ENCODE measurements around the gene LRRFIP1.
"Not testable (repeated sequence)": the region's sequence is repeated elsewhere in the genome, so short reads cannot be mapped to it uniquely, and the experiment has no call there.

Gene LRRFIP1

GRCh38 chr2:237772513-237772912 lies 145.1 kb downstream of the LRRFIP1 start:
- H3K27ac Mint-ChIP-seq: no peak overlapping the region
- H3K36me3 Mint-ChIP-seq: peaks cover 30% of the 10 kb centered on the region
- no peaks in the 10 kb centered on the region for H3K9me3 Mint-ChIP-seq
- no peaks in the 10 kb centered on the region for H3K27me3 Mint-ChIP-seq
- H3K4me1 Mint-ChIP-seq: no peaks in the 10 kb centered on the region
- H3K4me3 Mint-ChIP-seq: no peak overlapping the region

- peaks cover 35% of the 10 kb centered on the region for H3K36me3 Mint-ChIP-seq
- no peaks in the 10 kb centered on the region for H3K27me3 Mint-ChIP-seq
- H3K4me3 Mint-ChIP-seq: no peak overlapping the region
- no peak overlapping the region for H3K27ac Mint-ChIP-seq
- no peaks in the 10 kb centered on the region for H3K9me3 Mint-ChIP-seq
- H3K4me1 Mint-ChIP-seq: no peaks in the 10 kb centered on the region
Measured at GRCh38 chr2:237773826-237774225, 146.4 kb downstream of the LRRFIP1 start.

- no peaks in the 10 kb centered on the region for H3K27me3 Mint-ChIP-seq
- no peak overlapping the region for H3K27ac Mint-ChIP-seq
- H3K36me3 Mint-ChIP-seq: peaks cover 36% of the 10 kb centered on the region
- no peak overlapping the region for H3K4me3 Mint-ChIP-seq
- no peaks in the 10 kb centered on the region for H3K9me3 Mint-ChIP-seq
- H3K4me1 Mint-ChIP-seq: no peaks in the 10 kb centered on the region
Measured at GRCh38 chr2:237774811-237775553, 147.6 kb downstream of the LRRFIP1 start.

GRCh38 chr2:237779521-237779920 lies 152.1 kb downstream of the LRRFIP1 start:
- no peak overlapping the region for H3K4me3 Mint-ChIP-seq
- peaks cover 46% of the 10 kb centered on the region for H3K36me3 Mint-ChIP-seq
- no peaks in the 10 kb centered on the region for H3K27me3 Mint-ChIP-seq
- H3K9me3 Mint-ChIP-seq: no peaks in the 10 kb centered on the region
- H3K4me1 Mint-ChIP-seq: no peaks in the 10 kb centered on the region
- H3K27ac Mint-ChIP-seq: no peak overlapping the region

- Mint-ChIP-seq H3K4me1 (no peaks in the 10 kb centered on the region), H3K9me3 (peaks cover 4% of the 10 kb centered on the region), H3K27ac (no peak overlapping the region), H3K36me3 (peaks cover 48% of the 10 kb centered on the region), H3K4me3 (no peak overlapping the region), H3K27me3 (no peaks in the 10 kb centered on the region)
Measured at GRCh38 chr2:237782181-237782580, 154.8 kb downstream of the LRRFIP1 start.

GRCh38 chr2:237783678-237784077 lies 156.3 kb downstream of the LRRFIP1 start:
- peaks cover 44% of the 10 kb centered on the region for H3K36me3 Mint-ChIP-seq
- not testable (repeated sequence) for H3K4me3 Mint-ChIP-seq, H3K4me1 Mint-ChIP-seq, H3K27ac Mint-ChIP-seq, H3K9me3 Mint-ChIP-seq, H3K27me3 Mint-ChIP-seq

GRCh38 chr2:237786936-237787335 lies 159.5 kb downstream of the LRRFIP1 start:
- peaks cover 4% of the 10 kb centered on the region for H3K9me3 Mint-ChIP-seq
- H3K4me3 Mint-ChIP-seq: no peak overlapping the region
- no peak overlapping the region for H3K27ac Mint-ChIP-seq
- peaks cover 29% of the 10 kb centered on the region for H3K36me3 Mint-ChIP-seq
- H3K4me1 Mint-ChIP-seq: peaks cover 4% of the 10 kb centered on the region
- no peaks in the 10 kb centered on the region for H3K27me3 Mint-ChIP-seq

- Mint-ChIP-seq H3K4me1 (peaks cover 4% of the 10 kb centered on the region), H3K36me3 (peaks cover 18% of the 10 kb centered on the region), H3K27ac (no peak overlapping the region), H3K9me3 (peaks cover 4% of the 10 kb centered on the region), H3K4me3 (no peak overlapping the region), H3K27me3 (no peaks in the 10 kb centered on the region)
Measured at GRCh38 chr2:237790353-237790752, 163.0 kb downstream of the LRRFIP1 start.

- Mint-ChIP-seq H3K27me3 (no peaks in the 10 kb centered on the region), H3K9me3 (no peaks in the 10 kb centered on the region), H3K4me1 (peaks cover 4% of the 10 kb centered on the region), H3K27ac (peak overlapping the region; percentile 30), H3K4me3 (no peak overlapping the region), H3K36me3 (peaks cover 9% of the 10 kb centered on the region)
Measured at GRCh38 chr2:237791977-237792727, 164.8 kb downstream of the LRRFIP1 start.

- Mint-ChIP-seq H3K4me1 (no peaks in the 10 kb centered on the region), H3K36me3 (no peaks in the 10 kb centered on the region)
Measured at GRCh38 chr2:237797253-237797652, 169.9 kb downstream of the LRRFIP1 start.

GRCh38 chr2:237798236-237799059 lies 171.1 kb downstream of the LRRFIP1 start, which contains the start of gene RBM44:
Gene RBM44 (plus strand): TSS chr2:237798779. CDS start chr2:237813610, 14,831 bp downstream.
- H3K9me3 Mint-ChIP-seq: no peaks in the 10 kb centered on the region
- no peak within 1 kb of the TSS for H3K27ac Mint-ChIP-seq
- H3K36me3 Mint-ChIP-seq: no peaks in the 10 kb centered on the region

More at GRCh38 chr2:237797253-237797652, 169.9 kb downstream of the LRRFIP1 start:
- no peak overlapping the region for H3K27ac Mint-ChIP-seq
- no peak overlapping the region for H3K4me3 Mint-ChIP-seq
- H3K27me3 Mint-ChIP-seq: no peaks in the 10 kb centered on the region
- no peaks in the 10 kb centered on the region for H3K9me3 Mint-ChIP-seq

GRCh38 chr2:237799060-237799428 lies 171.7 kb downstream of the LRRFIP1 start:
- Mint-ChIP-seq H3K27ac (no peak overlapping the region), H3K36me3 (no peaks in the 10 kb centered on the region), H3K4me3 (no peak overlapping the region), H3K4me1 (no peaks in the 10 kb centered on the region), H3K27me3 (no peaks in the 10 kb centered on the region), H3K9me3 (no peaks in the 10 kb centered on the region)

More at GRCh38 chr2:237798236-237799059, 171.1 kb downstream of the LRRFIP1 start, which contains the start of gene RBM44:
- H3K4me1 Mint-ChIP-seq: no peaks in the 10 kb centered on the region
- no peaks in the 10 kb centered on the region for H3K27me3 Mint-ChIP-seq
- H3K4me3 Mint-ChIP-seq: no peak within 1 kb of the TSS

- Mint-ChIP-seq H3K9me3 (no peaks in the 10 kb centered on the region), H3K27me3 (peaks cover 1% of the 10 kb centered on the region), H3K4me3 (no peak overlapping the region), H3K36me3 (peaks cover 3% of the 10 kb centered on the region), H3K4me1 (no peaks in the 10 kb centered on the region), H3K27ac (no peak overlapping the region)
Measured at GRCh38 chr2:237801466-237801865, 174.1 kb downstream of the LRRFIP1 start.

GRCh38 chr2:237806334-237806733 lies 178.9 kb downstream of the LRRFIP1 start:
- Mint-ChIP-seq H3K4me1 (no peaks in the 10 kb centered on the region), H3K36me3 (peaks cover 3% of the 10 kb centered on the region), H3K27me3 (peaks cover 3% of the 10 kb centered on the region), H3K9me3 (no peaks in the 10 kb centered on the region), H3K27ac (no peak overlapping the region), H3K4me3 (no peak overlapping the region)

GRCh38 chr2:237815637-237816036 lies 188.2 kb downstream of the LRRFIP1 start:
- no peak overlapping the region for H3K27ac Mint-ChIP-seq
- no peaks in the 10 kb centered on the region for H3K27me3 Mint-ChIP-seq
- no peaks in the 10 kb centered on the region for H3K36me3 Mint-ChIP-seq
- H3K4me3 Mint-ChIP-seq: no peak overlapping the region
- peaks cover 12% of the 10 kb centered on the region for H3K4me1 Mint-ChIP-seq
- no peaks in the 10 kb centered on the region for H3K9me3 Mint-ChIP-seq

Measured in activated naive CD4-positive, alpha-beta T cell treated with anti-CD3 and anti-CD28 coated beads, Interleukin-2, amount 50 U/mL, for 24 hours (primary cell).